ENCODE data around the gene CELF5.
A peak's percentile ranks its signal among the peaks of the same experiment; 100 is the strongest.

The CELF5 gene

GRCh38 chr19:3186891-3187661, 37.4 kb upstream of the CELF5 start:
- H3K4me3 ChIP-seq (ENCODE audit: control insufficient read depth, low read depth, low read length), result peak overlapping the region; percentile 63
- no peak for DNase-seq (ENCODE audit: low read depth)
- TF ChIP-seq CTCF (IDR thresholded peaks at IDR 0.05; ENCODE audit: control insufficient read depth, insufficient read depth, low read depth, low read length, missing control alignments), result no peak

- H3K4me3 ChIP-seq (ENCODE audit: control insufficient read depth, low read depth, low read length), result no peak overlapping the region
- no peak for DNase-seq (ENCODE audit: low read depth)
- no peak for TF ChIP-seq CTCF (IDR thresholded peaks at IDR 0.05; ENCODE audit: control insufficient read depth, insufficient read depth, low read depth, low read length, missing control alignments)
Observed at GRCh38 chr19:3187662-3188511, 36.6 kb upstream of the CELF5 start.

- no peak overlapping the region for H3K4me3 ChIP-seq (ENCODE audit: control insufficient read depth, low read depth, low read length)
- TF ChIP-seq CTCF (IDR thresholded peaks at IDR 0.05; ENCODE audit: control insufficient read depth, insufficient read depth, low read depth, low read length, missing control alignments), result no peak
- no peak for DNase-seq (ENCODE audit: low read depth)
Observed at GRCh38 chr19:3188627-3189596, 35.5 kb upstream of the CELF5 start.

- DNase-seq (ENCODE audit: low read depth), result no peak
- H3K4me3 ChIP-seq (ENCODE audit: control insufficient read depth, low read depth, low read length), result no peak overlapping the region
- TF ChIP-seq CTCF (IDR thresholded peaks at IDR 0.05; ENCODE audit: control insufficient read depth, insufficient read depth, low read depth, low read length, missing control alignments), result no peak
Observed at GRCh38 chr19:3189702-3190469, 34.6 kb upstream of the CELF5 start.

GRCh38 chr19:3190470-3190770, 34.0 kb upstream of the CELF5 start:
- no peak for DNase-seq (ENCODE audit: low read depth)
- no peak for TF ChIP-seq CTCF (IDR thresholded peaks at IDR 0.05; ENCODE audit: control insufficient read depth, insufficient read depth, low read depth, low read length, missing control alignments)
- no peak overlapping the region for H3K4me3 ChIP-seq (ENCODE audit: control insufficient read depth, low read depth, low read length)

Measured in AG09309 (cell line).